Transverse colon (tissue), 4 donors: Measurements from ENCODE around the gene SLC13A3.

Experiments used
- POLR2A ChIP-seq: fragments of 450-650 bp; IDR thresholded peaks from one replicate; pipeline ENCODE4 v1.6.1; 2016; ENCODE audit warnings: antibody characterized with exemption, mild to moderate bottlenecking, moderate library complexity
- POLR2AphosphoS5 ChIP-seq, 3 donors: sonication (generic); formaldehyde crosslinking; IDR thresholded peaks; one replicate each; pipeline ENCODE4 v1.6.1; 2016; ENCODE audit warnings: antibody characterized with exemption in 3 of 3
- TF ChIP-seq, protein P1 (sequence below), 5 experiments: fragments of 200-600 bp in 3 of 5; fragments of 450-650 bp in 2 of 5; sonication (generic) in 3 of 5; IDR thresholded peaks; 1 replicate in 2 of 5; 2 replicates in 3 of 5; pipeline ENCODE4 v1.5.1; 2016 to 2017; ENCODE audit warnings: antibody characterized with exemption in 5 of 5, inconsistent platforms in 3 of 5, mild to moderate bottlenecking in 2 of 5, moderate library complexity in 1 of 5

DNA sequence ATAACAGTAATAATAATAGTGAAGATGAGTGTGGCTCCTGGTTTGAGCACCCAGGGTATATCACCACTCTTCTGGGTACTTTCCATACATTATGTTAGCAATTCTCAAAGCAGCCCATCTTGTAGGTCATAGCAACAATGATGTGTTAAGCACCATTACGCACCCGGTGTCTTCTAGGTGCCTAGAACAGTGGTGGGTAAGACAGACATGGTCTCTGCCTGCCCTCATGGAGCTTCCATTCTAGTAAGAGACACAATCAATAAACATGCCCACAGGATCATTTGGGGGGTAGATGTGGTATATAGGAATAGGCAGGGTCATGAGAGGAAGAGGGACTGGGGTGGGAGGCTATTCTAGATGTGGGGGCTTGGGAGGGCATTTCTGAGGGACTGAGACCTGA is 79.8 kb downstream of the SLC13A3 start:
- TF ChIP-seq, protein P1, sequence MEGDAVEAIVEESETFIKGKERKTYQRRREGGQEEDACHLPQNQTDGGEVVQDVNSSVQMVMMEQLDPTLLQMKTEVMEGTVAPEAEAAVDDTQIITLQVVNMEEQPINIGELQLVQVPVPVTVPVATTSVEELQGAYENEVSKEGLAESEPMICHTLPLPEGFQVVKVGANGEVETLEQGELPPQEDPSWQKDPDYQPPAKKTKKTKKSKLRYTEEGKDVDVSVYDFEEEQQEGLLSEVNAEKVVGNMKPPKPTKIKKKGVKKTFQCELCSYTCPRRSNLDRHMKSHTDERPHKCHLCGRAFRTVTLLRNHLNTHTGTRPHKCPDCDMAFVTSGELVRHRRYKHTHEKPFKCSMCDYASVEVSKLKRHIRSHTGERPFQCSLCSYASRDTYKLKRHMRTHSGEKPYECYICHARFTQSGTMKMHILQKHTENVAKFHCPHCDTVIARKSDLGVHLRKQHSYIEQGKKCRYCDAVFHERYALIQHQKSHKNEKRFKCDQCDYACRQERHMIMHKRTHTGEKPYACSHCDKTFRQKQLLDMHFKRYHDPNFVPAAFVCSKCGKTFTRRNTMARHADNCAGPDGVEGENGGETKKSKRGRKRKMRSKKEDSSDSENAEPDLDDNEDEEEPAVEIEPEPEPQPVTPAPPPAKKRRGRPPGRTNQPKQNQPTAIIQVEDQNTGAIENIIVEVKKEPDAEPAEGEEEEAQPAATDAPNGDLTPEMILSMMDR (IDR thresholded peaks at IDR 0.05) = no peak
- TF ChIP-seq POLR2A (no peak), POLR2AphosphoS5 (IDR thresholded peaks at IDR 0.05) (no peak)
